Activated CD4-positive, alpha-beta T cell treated with anti-CD3 and anti-CD28 coated beads for 36 hours (primary cell): Measurements from ENCODE around the gene FAM193A. TPM values are rescaled to one million over a fixed set of nuclear protein-coding genes. Genes with fewer than 3 reads are reported as not detected.
"Not testable (repeated sequence)": the region's sequence is repeated elsewhere in the genome, so short reads cannot be mapped to it uniquely, and the experiment has no call there.

Experiments used
- ATAC-seq: fragments of 200-7000 bp; cut with Tn5 transposase; one replicate; pipeline ENCODE4 v1.10.0; 2021; ENCODE audit warnings: mild to moderate bottlenecking, moderate library complexity
- CTCF ChIA-PET: fragments of 350-600 bp; sonication (Branson Sonifier 250); formaldehyde crosslinking; loops from one replicate; lab custom pipeline; 2021; ENCODE audit warnings: antibody characterized with exemption; lab: Charles Lee
- POLR2A ChIA-PET: fragments of 350-600 bp; sonication (Branson Sonifier 250); formaldehyde crosslinking; loops from one replicate; lab custom pipeline; 2021; ENCODE audit warnings: antibody characterized with exemption, inconsistent platforms; lab: Charles Lee
- DNase-seq: peaks from one replicate; pipeline ENCODE4 v3.0.0-alpha.2; 2020
- H3K27ac Mint-ChIP-seq: one replicate; pipeline ENCODE4 v1.8.0; 2021; ENCODE audit warnings: mixed read lengths
- H3K27me3 Mint-ChIP-seq: one replicate; pipeline ENCODE4 v1.8.0; 2021; ENCODE audit warnings: mixed read lengths
- H3K36me3 Mint-ChIP-seq: one replicate; pipeline ENCODE4 v1.8.0; 2021; ENCODE audit warnings: low read depth, mixed read lengths
- H3K4me1 Mint-ChIP-seq: one replicate; pipeline ENCODE4 v1.8.0; 2021; ENCODE audit warnings: mixed read lengths
- H3K4me3 Mint-ChIP-seq: one replicate; pipeline ENCODE4 v1.8.0; 2021; ENCODE audit warnings: mild to moderate bottlenecking, moderate library complexity, mixed read lengths
- H3K9me3 Mint-ChIP-seq: one replicate; pipeline ENCODE4 v1.8.0; 2021; ENCODE audit warnings: low read depth, mixed read lengths
- intact Hi-C, 2 experiments: fragments of 100-400 bp; cut with DNase I in 1 of 2; cut with micrococcal nuclease in 1 of 2; formaldehyde crosslinking; loops; one replicate each; pipeline versions ENCODE4 v1.14.2 to v1.15.1; 2022 to 2024; cut with DNase I, micrococcal nuclease
- total RNA-seq, 2 experiments: library from RNA; stranded (reverse); gene quantifications; one replicate each; pipeline ENCODE4 v1.2.3, GENCODE V29; 2021

The FAM193A gene
- total RNA-seq, 2 experiments from 2014 or later: 22.1 to 30.1 TPM

GRCh38 chr4:2576290-2576689 is 39.8 kb downstream of the FAM193A start:
- ChIA-PET POLR2A (no interaction called here), CTCF (no interaction called here)
- Mint-ChIP-seq H3K27ac (no peak overlapping the region), H3K4me3 (no peak overlapping the region), H3K27me3 (no peaks in the 10 kb centered on the region), H3K9me3 (peaks cover 9% of the 10 kb centered on the region), H3K36me3 (peaks cover 21% of the 10 kb centered on the region), H3K4me1 (peaks cover 41% of the 10 kb centered on the region)
- ATAC-seq: no peak
- DNase-seq: no peak
- intact Hi-C loops: no loop called here

GRCh38 chr4:2578106-2578505 is 41.7 kb downstream of the FAM193A start:
- ATAC-seq (no peak), DNase-seq (no peak)
- no peak overlapping the region for H3K27ac Mint-ChIP-seq
- peaks cover 9% of the 10 kb centered on the region for H3K9me3 Mint-ChIP-seq
- CTCF ChIA-PET: interaction anchor here (0.8 to 0.9 kb wide), 2 partner anchors 10 to 119 kb away, joined by 3 to 5 read pairs; no protein-coding TSS in a partner anchor
- POLR2A ChIA-PET: no interaction called here
- H3K27me3 Mint-ChIP-seq: no peaks in the 10 kb centered on the region
- intact Hi-C loops: no loop called here
- peaks cover 40% of the 10 kb centered on the region for H3K4me1 Mint-ChIP-seq
- no peak overlapping the region for H3K4me3 Mint-ChIP-seq
- peaks cover 23% of the 10 kb centered on the region for H3K36me3 Mint-ChIP-seq

GRCh38 chr4:2579910-2580309 is 43.5 kb downstream of the FAM193A start:
- no peak for ATAC-seq
- ChIA-PET POLR2A (no interaction called here), CTCF (no interaction called here)
- Mint-ChIP-seq H3K9me3 (peaks cover 9% of the 10 kb centered on the region), H3K36me3 (peaks cover 24% of the 10 kb centered on the region), H3K27me3 (no peaks in the 10 kb centered on the region), H3K4me1 (peaks cover 39% of the 10 kb centered on the region), H3K4me3 (no peak overlapping the region), H3K27ac (no peak overlapping the region)
- no peak for DNase-seq
- intact Hi-C loops: no loop called here

- ChIA-PET POLR2A (no interaction called here), CTCF (interaction anchor here (0.9 kb wide), 1 partner anchor 10 kb away, joined by 4 read pairs; no protein-coding TSS in a partner anchor)
- intact Hi-C loops: no loop called here
- no peak overlapping the region for H3K4me3 Mint-ChIP-seq
- DNase-seq (no peak), ATAC-seq (no peak)
- peak overlapping the region; percentile 6 for H3K27ac Mint-ChIP-seq
- peaks cover 52% of the 10 kb centered on the region for H3K4me1 Mint-ChIP-seq
- H3K27me3 Mint-ChIP-seq: no peaks in the 10 kb centered on the region
- peaks cover 20% of the 10 kb centered on the region for H3K36me3 Mint-ChIP-seq
- H3K9me3 Mint-ChIP-seq: peaks cover 9% of the 10 kb centered on the region
Observed at GRCh38 chr4:2583092-2583491, 46.6 kb downstream of the FAM193A start.

GRCh38 chr4:2583517-2583916 is 47.1 kb downstream of the FAM193A start:
- CTCF ChIA-PET: interaction anchor here (0.9 kb wide), 1 partner anchor 10 kb away, joined by 4 read pairs; no protein-coding TSS in a partner anchor
- H3K4me3 Mint-ChIP-seq: no peak overlapping the region
- POLR2A ChIA-PET: no interaction called here
- peaks cover 9% of the 10 kb centered on the region for H3K9me3 Mint-ChIP-seq
- H3K27me3 Mint-ChIP-seq: no peaks in the 10 kb centered on the region
- no peak for DNase-seq
- no peak for ATAC-seq
- intact Hi-C loops: no loop called here
- H3K27ac Mint-ChIP-seq: peak overlapping the region; percentile 6
- H3K4me1 Mint-ChIP-seq: peaks cover 56% of the 10 kb centered on the region
- H3K36me3 Mint-ChIP-seq: peaks cover 20% of the 10 kb centered on the region

- Mint-ChIP-seq H3K4me3 (no peak overlapping the region), H3K36me3 (peaks cover 5% of the 10 kb centered on the region), H3K27ac (no peak overlapping the region), H3K9me3 (no peaks in the 10 kb centered on the region), H3K4me1 (peaks cover 67% of the 10 kb centered on the region), H3K27me3 (no peaks in the 10 kb centered on the region)
- intact Hi-C loops: no loop called here
- ATAC-seq: no peak
- DNase-seq: no peak
- ChIA-PET CTCF (interaction anchor here (0.9 kb wide), 1 partner anchor 176 kb away, joined by 3 read pairs; no protein-coding TSS in a partner anchor), POLR2A (no interaction called here)
Observed at GRCh38 chr4:2586502-2586901, 50.1 kb downstream of the FAM193A start.

- H3K27me3 Mint-ChIP-seq: no peaks in the 10 kb centered on the region
- no peak overlapping the region for H3K27ac Mint-ChIP-seq
- intact Hi-C loops: no loop called here
- H3K36me3 Mint-ChIP-seq: peaks cover 2% of the 10 kb centered on the region
- H3K9me3 Mint-ChIP-seq: no peaks in the 10 kb centered on the region
- DNase-seq: no peak
- POLR2A ChIA-PET: no interaction called here
- CTCF ChIA-PET: interaction anchor here (0.9 to 1.2 kb wide), 3 partner anchors 9 to 175 kb away, joined by 3 to 5 read pairs (median 4); no protein-coding TSS in a partner anchor
- H3K4me1 Mint-ChIP-seq: peaks cover 61% of the 10 kb centered on the region
- no peak for ATAC-seq
- no peak overlapping the region for H3K4me3 Mint-ChIP-seq
Observed at GRCh38 chr4:2587213-2587823, 50.9 kb downstream of the FAM193A start.

GRCh38 chr4:2588259-2588658 is 51.8 kb downstream of the FAM193A start:
- no peak overlapping the region for H3K27ac Mint-ChIP-seq
- ChIA-PET CTCF (interaction anchor here (0.9 to 1.2 kb wide), 2 partner anchors 10 to 48 kb away, joined by 4 to 5 read pairs; no protein-coding TSS in a partner anchor), POLR2A (no interaction called here)
- intact Hi-C loops: no loop called here
- ATAC-seq (no peak), DNase-seq (no peak)
- H3K27me3 Mint-ChIP-seq: no peaks in the 10 kb centered on the region
- H3K36me3 Mint-ChIP-seq: peaks cover 2% of the 10 kb centered on the region
- no peak overlapping the region for H3K4me3 Mint-ChIP-seq
- peaks cover 61% of the 10 kb centered on the region for H3K4me1 Mint-ChIP-seq
- no peaks in the 10 kb centered on the region for H3K9me3 Mint-ChIP-seq

- no peak overlapping the region for H3K4me3 Mint-ChIP-seq
- ChIA-PET CTCF (interaction anchor here (0.8 kb wide), 1 partner anchor 13 kb away, joined by 4 read pairs; no protein-coding TSS in a partner anchor), POLR2A (no interaction called here)
- H3K4me1 Mint-ChIP-seq: peaks cover 56% of the 10 kb centered on the region
- ATAC-seq: peak; percentile 23
- no peaks in the 10 kb centered on the region for H3K9me3 Mint-ChIP-seq
- DNase-seq: no peak
- peak overlapping the region; percentile 40 for H3K27ac Mint-ChIP-seq
- H3K27me3 Mint-ChIP-seq: no peaks in the 10 kb centered on the region
- no peaks in the 10 kb centered on the region for H3K36me3 Mint-ChIP-seq
- intact Hi-C loops: no loop called here
Observed at GRCh38 chr4:2591189-2591588, 54.7 kb downstream of the FAM193A start.

GRCh38 chr4:2592014-2592413 is 55.6 kb downstream of the FAM193A start:
- ATAC-seq, intact Hi-C loops, H3K36me3 Mint-ChIP-seq, DNase-seq, H3K27me3 Mint-ChIP-seq, POLR2A ChIA-PET, H3K27ac Mint-ChIP-seq, H3K9me3 Mint-ChIP-seq, H3K4me3 Mint-ChIP-seq: not testable (repeated sequence)
- CTCF ChIA-PET: interaction anchor here (0.8 to 1.5 kb wide), 2 partner anchors 10 to 11 kb away, joined by 4 to 5 read pairs; no protein-coding TSS in a partner anchor
- peaks cover 57% of the 10 kb centered on the region for H3K4me1 Mint-ChIP-seq

- no peak overlapping the region for H3K4me3 Mint-ChIP-seq
- ChIA-PET POLR2A (no interaction called here), CTCF (interaction anchor here (0.5 to 1.5 kb wide), 4 partner anchors 10 to 120 kb away, joined by 3 to 5 read pairs (median 4); no protein-coding TSS in a partner anchor)
- ATAC-seq (peak; percentile 26), DNase-seq (no peak)
- no peaks in the 10 kb centered on the region for H3K27me3 Mint-ChIP-seq
- H3K27ac Mint-ChIP-seq: peak overlapping the region; percentile 30
- peaks cover 61% of the 10 kb centered on the region for H3K4me1 Mint-ChIP-seq
- H3K36me3 Mint-ChIP-seq: peaks cover 2% of the 10 kb centered on the region
- H3K9me3 Mint-ChIP-seq: no peaks in the 10 kb centered on the region
- intact Hi-C loops: no loop called here
Observed at GRCh38 chr4:2592572-2592971, 56.1 kb downstream of the FAM193A start.

- peaks cover 61% of the 10 kb centered on the region for H3K4me1 Mint-ChIP-seq
- ATAC-seq (no peak), DNase-seq (no peak)
- ChIA-PET POLR2A (no interaction called here), CTCF (interaction anchor here (0.5 to 1.5 kb wide), 5 partner anchors 9 to 120 kb away, joined by 3 to 5 read pairs (median 4); no protein-coding TSS in a partner anchor)
- no peak overlapping the region for H3K4me3 Mint-ChIP-seq
- intact Hi-C loops: no loop called here
- no peaks in the 10 kb centered on the region for H3K27me3 Mint-ChIP-seq
- H3K27ac Mint-ChIP-seq: no peak overlapping the region
- H3K9me3 Mint-ChIP-seq: no peaks in the 10 kb centered on the region
- H3K36me3 Mint-ChIP-seq: peaks cover 2% of the 10 kb centered on the region
Observed at GRCh38 chr4:2593003-2593402, 56.6 kb downstream of the FAM193A start.
